LNCaP clone FGC (cell line): ENCODE data around the gene TSNAXIP1.
A peak's percentile ranks its signal among the peaks of the same experiment; 100 is the strongest.

Experiments
- DNase-seq: peaks from one replicate; pipeline ENCODE4 v3.0.0-alpha.2; 2011; ENCODE audit warnings: low read depth
- H3K4me3 ChIP-seq: 2 replicates; pipeline ENCODE4 v1.5.1; 2011; ENCODE audit warnings: mild to moderate bottlenecking, low read depth, low read length, control low read depth
- CTCF ChIP-seq: IDR thresholded peaks from 2 replicates; pipeline ENCODE4 v1.5.1; 2012; ENCODE audit warnings: mild to moderate bottlenecking; ENCODE audit not compliant: control insufficient read depth, insufficient read depth; ENCODE audit errors: extremely low read depth

TSNAXIP1 gene

GRCh38 chr16:67847064-67847861 lies 40.6 kb downstream of the TSNAXIP1 start, which contains the start of gene CENPT:
TSS of gene CENPT (minus strand) at chr16:67847693. CDS start at chr16:67833859, 13,834 bp downstream.
- no peak for TF ChIP-seq CTCF
- peak within 1 kb of the TSS; percentile 99 for H3K4me3 ChIP-seq
- DNase-seq: no peak

DNA sequence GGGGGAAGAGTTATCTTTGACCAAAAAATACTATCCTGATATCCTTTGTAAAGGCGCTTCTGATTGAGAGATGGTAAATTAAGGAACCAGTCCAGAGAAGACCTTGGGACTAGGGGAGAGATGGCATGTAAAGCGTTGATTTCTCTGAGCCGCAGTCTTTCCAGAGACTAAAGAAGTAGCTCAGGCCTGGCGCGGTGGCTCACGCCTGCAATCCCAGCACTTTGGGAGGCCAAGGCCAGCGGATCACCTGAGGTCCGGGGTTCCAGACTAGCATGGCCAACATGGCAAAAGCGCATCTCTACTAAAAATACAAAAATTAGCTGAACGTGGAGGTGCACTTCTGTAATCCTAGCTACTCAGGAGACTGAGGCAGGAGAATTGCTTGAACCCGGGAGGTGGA lies 41.4 kb downstream of the TSNAXIP1 start:
- no peak for DNase-seq
- TF ChIP-seq CTCF: no peak
- peak overlapping the region; percentile 99 for H3K4me3 ChIP-seq

DNA sequence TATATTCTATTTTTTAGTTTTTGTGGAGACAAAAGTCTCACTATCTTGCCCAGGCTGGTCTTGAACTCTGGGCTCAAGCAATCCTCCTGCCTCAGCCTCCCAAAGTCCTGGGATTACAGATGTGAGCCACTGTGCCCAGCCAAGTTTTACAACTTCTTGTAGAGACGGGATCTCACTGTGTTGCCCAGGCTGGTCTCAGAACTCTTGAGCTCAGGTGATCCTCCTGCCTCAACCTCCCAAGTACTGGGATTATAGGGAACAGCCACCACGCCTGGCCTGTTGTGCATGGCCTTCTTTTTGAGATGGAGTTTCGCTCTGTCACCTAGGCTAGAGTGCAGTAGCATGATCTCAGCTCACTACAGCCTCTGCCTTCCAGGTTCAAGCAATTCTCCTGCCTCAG lies 47.0 kb downstream of the TSNAXIP1 start:
- no peak overlapping the region for H3K4me3 ChIP-seq
- no peak for DNase-seq
- no peak for TF ChIP-seq CTCF

DNA sequence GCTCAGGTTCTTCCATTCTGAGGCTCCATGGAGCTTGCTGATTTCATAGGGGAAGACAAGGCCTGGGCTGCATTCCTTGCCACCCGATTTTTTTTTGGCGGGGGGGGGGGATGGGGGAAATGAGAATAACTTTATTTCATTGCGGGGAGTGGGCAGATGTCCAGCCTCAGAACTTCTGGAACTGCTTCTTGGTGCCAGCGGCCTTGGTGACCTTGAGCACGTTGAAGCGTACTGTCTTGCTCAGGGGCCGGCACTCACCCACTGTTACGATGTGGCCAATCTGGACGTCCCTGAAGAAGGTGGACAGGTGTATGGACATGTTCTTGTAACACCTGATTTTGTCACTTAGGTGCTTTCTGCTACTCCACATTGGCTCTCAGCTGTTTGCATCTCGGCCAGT lies 49.1 kb downstream of the TSNAXIP1 start:
- no peak for DNase-seq
- H3K4me3 ChIP-seq: no peak overlapping the region
- TF ChIP-seq CTCF: no peak

DNA sequence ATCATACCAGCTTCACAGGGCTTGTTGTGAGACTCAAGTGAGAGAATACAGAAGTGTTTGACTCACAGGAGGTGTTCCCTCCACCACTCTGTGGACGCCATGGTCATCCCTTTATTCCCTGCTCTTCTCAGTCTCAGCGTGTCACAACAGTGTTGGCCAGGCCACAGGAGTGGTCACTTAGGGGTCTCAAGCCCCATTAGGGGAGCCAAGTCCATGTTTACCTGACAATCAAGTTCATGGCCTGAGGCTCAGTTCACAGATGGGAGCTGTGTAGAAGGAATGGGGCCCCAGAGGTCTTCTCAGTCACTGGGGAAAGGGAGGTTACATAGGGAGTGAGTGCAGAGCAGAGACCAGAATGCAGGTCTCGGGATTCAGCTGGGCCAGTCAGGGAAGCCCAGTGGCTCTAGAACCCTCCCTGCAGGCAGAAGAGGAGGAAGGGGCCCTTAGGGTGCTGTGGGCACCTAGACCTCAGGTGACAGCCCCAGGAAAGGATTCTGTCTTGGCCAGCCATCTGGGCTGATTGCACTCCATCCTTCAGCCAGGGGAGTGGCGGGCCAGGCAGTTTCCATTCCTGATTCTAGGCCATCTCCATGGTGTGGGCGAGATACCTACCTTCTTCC lies 50.3 kb downstream of the TSNAXIP1 start:
- no peak for DNase-seq
- TF ChIP-seq CTCF: no peak
- no peak overlapping the region for H3K4me3 ChIP-seq

- TF ChIP-seq CTCF: no peak
- no peak overlapping the region for H3K4me3 ChIP-seq
- peak; percentile 35 for DNase-seq
Measured at GRCh38 chr16:67857547-67858233, 51.0 kb downstream of the TSNAXIP1 start.
